ENCODE measurements around the gene CEACAM19. TPM values are rescaled to one million over a fixed set of nuclear protein-coding genes. Genes with fewer than 3 reads are reported as not detected.

The CEACAM19 gene
- total RNA-seq, 1 experiment from 2014 or later = 3.5 TPM

DNA sequence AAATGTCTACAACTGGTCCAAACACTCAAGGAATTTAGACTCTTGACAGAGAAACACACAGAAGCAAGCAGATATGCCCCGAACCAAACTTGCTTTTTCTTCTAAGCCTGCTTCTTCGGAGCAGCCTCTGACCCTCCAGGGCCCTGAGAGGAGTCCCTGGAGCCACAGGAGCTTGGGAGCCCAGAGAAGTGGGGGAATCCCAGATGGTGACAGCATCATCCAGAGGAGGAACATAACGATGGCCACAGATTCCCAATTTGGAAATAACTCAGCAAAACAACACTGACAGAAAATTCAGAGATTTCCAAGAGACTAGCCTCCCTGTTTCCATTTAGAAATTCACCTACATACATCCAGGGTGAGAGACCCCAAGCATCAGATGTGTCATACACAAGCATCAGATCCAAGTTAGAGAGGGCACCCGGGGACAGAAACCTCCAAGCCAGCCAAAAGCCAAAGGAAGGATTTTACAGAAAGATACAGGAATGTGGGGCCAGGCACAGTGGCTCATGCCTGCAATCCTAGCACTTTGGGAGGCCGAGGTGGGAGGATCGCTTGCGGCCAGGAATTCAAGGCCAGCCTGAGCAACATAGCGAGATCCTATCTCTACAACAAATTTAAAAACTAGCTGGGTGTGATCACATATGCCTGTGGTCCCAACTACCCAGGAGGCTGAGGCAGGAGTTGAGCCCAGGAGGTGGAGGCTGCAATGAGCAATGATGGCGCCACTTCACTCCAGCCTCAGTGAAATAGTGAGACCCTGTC, 29.6 kb upstream of the CEACAM19 start:
- Histone ChIP-seq H2AK5ac (ENCODE audit: insufficient read length, low read length) (no peak overlapping the region), H3K56ac (ENCODE audit: insufficient read length, low read depth, low read length) (no peak overlapping the region), H3K23ac (ENCODE audit: insufficient read length, low read depth, low read length) (no peak overlapping the region), H3K23me2 (ENCODE audit: insufficient read length, low read depth, low read length, poor library complexity, severe bottlenecking) (no peaks in the 10 kb centered on the region), H2BK15ac (ENCODE audit: low read depth, low read length) (no peak overlapping the region), H3K27me3 (ENCODE audit: insufficient read depth, low read length) (no peaks in the 10 kb centered on the region; the same call in 1 of the 2 replicates), H3T11ph (ENCODE audit: low read length) (no peak overlapping the region), H3K4me2 (ENCODE audit: insufficient read depth, insufficient read length, low read length) (no peak overlapping the region), H3K9ac (ENCODE audit: extremely low read depth, insufficient read length, low read length) (no peak overlapping the region), H2BK5ac (ENCODE audit: insufficient read length, low read length) (no peak overlapping the region), H3K18ac (ENCODE audit: insufficient read length, low read depth, low read length) (no peak overlapping the region), H3K9me3 (ENCODE audit: control insufficient read depth, low read depth, low read length) (no peaks in the 10 kb centered on the region), H4K20me1 (ENCODE audit: control insufficient read depth, insufficient read depth, insufficient read length) (no peaks in the 10 kb centered on the region), H3K4ac (ENCODE audit: low read depth, low read length) (no peak overlapping the region), H2AFZ (ENCODE audit: low read length) (no peak overlapping the region), H3K4me1 (ENCODE audit: insufficient read depth, low read length) (no peaks in the 10 kb centered on the region), H2BK120ac (ENCODE audit: low read depth, low read length, poor library complexity, severe bottlenecking) (no peak overlapping the region), H2BK20ac (ENCODE audit: low read depth, low read length, poor library complexity, severe bottlenecking) (no peak overlapping the region), H3K79me1 (ENCODE audit: insufficient read depth, low read depth, low read length, poor library complexity, severe bottlenecking) (no peaks in the 10 kb centered on the region), H4K8ac (replicated peaks; ENCODE audit: insufficient read length, low read depth, low read length) (no peak overlapping the region), H3K14ac (ENCODE audit: insufficient read depth, low read length) (no peak overlapping the region), H2BK12ac (ENCODE audit: insufficient read length, low read depth, low read length) (no peak overlapping the region), H4K5ac (ENCODE audit: insufficient read length, low read depth, low read length) (no peak overlapping the region), H3K79me2 (ENCODE audit: insufficient read depth, low read length) (no peaks in the 10 kb centered on the region), H4K91ac (ENCODE audit: insufficient read length, low read depth, low read length) (no peak overlapping the region), H3K27ac (ENCODE audit: insufficient read length, low read depth, low read length) (no peak overlapping the region)
- Mint-ChIP-seq H3K9me3 (no peaks in the 10 kb centered on the region), H3K27ac (no peak overlapping the region; a peak in 1 of 7 replicates), H3K4me1 (peaks cover 0 to 1% of the 10 kb centered on the region in 2 experiments; a peak in 1 of 4 replicates), H3K27me3 (ENCODE audit: low read depth) (peaks cover 23% of the 10 kb centered on the region), H3K4me3 (no peak overlapping the region), H3K36me3 (ENCODE audit: insufficient read depth in 1 of 3, low read depth in 3 of 3) (peaks cover 4 to 5% (median 4%) of the 10 kb centered on the region in 3 experiments; a peak in 4 of 7 replicates)
- TF ChIP-seq, protein P1, sequence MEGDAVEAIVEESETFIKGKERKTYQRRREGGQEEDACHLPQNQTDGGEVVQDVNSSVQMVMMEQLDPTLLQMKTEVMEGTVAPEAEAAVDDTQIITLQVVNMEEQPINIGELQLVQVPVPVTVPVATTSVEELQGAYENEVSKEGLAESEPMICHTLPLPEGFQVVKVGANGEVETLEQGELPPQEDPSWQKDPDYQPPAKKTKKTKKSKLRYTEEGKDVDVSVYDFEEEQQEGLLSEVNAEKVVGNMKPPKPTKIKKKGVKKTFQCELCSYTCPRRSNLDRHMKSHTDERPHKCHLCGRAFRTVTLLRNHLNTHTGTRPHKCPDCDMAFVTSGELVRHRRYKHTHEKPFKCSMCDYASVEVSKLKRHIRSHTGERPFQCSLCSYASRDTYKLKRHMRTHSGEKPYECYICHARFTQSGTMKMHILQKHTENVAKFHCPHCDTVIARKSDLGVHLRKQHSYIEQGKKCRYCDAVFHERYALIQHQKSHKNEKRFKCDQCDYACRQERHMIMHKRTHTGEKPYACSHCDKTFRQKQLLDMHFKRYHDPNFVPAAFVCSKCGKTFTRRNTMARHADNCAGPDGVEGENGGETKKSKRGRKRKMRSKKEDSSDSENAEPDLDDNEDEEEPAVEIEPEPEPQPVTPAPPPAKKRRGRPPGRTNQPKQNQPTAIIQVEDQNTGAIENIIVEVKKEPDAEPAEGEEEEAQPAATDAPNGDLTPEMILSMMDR (conservative IDR thresholded peaks at IDR 0.05) = no peak
- no CpG with 5 or more reads among the region's 9 CpGs for WGBS (ENCODE audit: extremely low coverage, insufficient read length, low lambda C conversion rate)
- DNase-seq = no peak
